ENCODE results near the gene SLC35B2.

The SLC35B2 gene

GRCh38 chr6:44285552-44286284 lies 28.4 kb upstream of the SLC35B2 start:
- DNase-seq: no peak

DNA sequence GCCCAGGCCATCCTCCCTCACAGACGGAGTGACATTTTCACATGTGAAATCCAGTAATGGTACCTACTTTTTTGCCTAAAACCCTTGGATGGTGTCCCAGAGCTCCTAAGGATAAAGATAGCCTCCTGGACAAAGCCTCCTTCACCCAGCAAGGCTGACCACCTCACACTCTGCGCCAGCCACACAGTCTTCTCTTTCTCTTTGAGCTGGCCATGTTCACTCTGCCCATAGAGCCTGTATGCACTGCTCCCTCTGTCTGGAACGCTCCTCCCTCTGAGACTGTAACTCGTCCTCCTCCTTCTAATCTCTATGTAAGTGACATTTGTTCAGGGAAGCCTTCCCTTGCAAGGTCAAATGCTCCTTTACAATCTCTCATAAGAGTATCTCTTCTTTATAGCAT lies 27.5 kb upstream of the SLC35B2 start:
- no peak for DNase-seq

- no peak for DNase-seq
These were observed 26.8 kb upstream of the SLC35B2 start for GRCh38 chr6:44284121-44284520.

DNA sequence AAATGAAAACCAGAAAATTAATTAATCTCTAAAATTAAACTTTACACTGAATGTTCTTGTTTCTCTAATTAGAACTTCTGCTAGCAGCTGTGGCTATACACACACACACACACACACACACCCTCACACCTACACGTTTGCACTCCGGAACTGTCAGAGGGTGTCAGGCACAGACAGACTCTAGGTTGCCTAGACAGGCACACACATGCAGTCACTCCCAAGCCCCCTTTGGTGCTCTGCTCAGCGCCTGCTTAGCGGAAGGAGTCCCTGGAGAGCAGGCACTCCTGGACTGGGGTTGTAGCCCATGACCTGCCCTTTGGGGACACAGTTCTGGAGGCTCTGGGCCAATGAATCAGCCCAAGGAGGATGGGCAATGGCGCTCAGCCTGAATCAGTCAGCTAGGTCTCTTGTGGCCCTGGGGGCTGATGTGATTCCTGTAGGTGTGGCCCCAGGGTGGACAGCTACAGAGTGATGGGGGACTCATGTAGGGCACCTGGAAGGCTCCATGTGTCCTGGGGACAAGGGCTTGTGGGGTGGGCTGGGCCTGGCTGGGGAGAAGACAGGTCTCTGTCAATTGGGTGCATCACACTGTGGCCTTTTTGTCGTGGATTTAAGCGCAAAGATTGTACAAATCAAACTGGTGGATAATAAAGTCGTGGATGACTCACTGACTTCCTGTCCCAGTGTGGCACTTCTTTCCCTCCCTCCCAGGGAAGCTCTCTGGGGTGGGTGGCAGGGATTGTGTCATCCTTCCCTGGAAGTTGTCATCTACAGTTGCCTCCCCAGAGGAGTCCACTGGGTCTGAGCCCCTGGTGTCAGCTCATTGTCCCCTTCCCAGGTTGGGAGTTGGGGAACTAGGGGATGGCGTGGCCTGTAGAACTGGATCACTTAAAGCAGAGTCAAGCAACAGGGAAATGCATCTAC lies 21.7 kb upstream of the SLC35B2 start:
- no peak for DNase-seq

DNA sequence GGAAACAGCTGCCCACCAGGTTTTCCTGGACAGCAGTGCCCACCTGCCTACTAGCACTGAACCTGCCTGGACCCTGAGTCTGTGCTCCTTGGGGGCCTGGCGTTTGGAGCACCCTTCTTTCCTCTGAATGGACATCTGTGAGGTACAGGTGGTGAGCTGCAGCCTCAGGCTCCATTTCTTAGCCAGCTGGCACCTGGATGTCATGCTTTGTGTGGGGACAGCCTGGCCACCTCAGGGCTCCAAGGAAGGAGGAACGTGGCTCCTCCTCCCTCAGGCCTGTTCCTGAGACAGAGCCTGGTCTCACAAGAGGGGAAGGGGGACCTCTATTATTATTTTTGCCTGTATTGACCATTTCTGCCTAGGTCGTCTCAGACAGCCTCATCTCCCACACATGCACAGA lies 21.0 kb upstream of the SLC35B2 start:
- DNase-seq: no peak

DNA sequence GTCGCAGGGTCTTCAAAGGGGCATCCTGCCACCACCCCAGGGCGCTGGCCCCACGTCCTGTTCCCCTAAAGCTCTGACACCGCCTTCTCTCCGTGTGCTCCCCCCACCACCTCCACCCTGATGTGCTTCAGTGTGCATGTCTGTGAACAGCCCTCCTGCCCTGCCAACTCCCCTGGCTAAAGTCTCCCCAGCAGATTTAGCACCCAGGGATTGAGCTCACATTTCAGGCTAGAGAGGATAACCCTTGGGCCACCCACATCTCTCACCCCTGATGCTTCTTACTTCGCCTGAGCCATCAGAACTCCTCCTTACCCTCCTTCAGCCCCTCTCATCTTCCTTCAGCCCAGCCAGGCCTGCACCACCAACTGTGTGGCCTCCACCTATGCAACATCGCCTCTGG lies 20.4 kb upstream of the SLC35B2 start:
- DNase-seq: no peak

DNA sequence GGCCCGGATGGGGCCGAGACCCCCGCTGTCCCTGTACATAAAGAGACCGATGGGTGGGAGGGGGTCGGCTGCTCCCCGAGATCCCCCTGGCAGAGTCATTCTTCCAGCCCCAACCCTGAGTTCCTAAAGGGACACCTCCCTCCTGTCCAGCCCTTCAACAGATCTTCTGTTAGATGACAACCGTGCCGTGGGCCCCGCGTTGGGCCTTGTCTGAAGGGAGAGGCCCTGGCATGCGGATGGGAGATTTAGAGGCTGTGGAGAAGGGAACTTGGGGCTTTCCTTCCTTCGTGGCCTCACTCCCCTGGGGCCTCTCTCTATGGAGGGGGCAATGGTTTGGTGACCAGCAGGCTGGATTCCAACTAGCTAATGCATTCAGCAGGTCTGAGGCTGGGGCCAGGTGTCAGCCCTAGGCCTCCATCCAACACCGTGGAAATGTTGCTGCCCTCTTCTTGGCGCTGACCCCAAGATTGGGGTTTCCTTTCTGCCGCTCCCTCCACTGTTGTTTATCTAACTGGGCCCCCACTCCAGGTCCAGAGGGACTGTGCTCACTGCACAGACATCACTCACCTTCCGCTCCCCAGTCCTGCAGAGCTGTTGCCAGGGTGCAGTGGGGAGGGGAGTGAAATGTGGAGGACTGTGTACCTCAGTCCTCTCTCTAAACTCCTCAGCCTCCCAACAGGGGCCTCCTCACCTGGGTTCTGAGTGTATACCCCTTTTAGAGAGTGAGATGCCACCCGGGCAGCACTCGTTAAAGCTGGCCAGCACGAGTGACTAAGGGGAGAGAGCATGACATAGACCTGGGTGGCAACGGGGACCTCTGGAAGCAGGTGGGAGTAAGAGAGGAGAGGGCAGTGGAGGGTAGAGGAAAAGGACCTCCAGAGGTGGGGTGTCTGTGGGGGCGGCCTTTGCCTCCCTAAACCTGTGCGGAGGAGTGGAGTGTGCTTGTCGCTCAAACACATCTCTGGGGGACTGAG lies 19.6 kb upstream of the SLC35B2 start:
- no peak for DNase-seq

- DNase-seq: no peak
These were observed 18.7 kb upstream of the SLC35B2 start for GRCh38 chr6:44275749-44276648.

DNA sequence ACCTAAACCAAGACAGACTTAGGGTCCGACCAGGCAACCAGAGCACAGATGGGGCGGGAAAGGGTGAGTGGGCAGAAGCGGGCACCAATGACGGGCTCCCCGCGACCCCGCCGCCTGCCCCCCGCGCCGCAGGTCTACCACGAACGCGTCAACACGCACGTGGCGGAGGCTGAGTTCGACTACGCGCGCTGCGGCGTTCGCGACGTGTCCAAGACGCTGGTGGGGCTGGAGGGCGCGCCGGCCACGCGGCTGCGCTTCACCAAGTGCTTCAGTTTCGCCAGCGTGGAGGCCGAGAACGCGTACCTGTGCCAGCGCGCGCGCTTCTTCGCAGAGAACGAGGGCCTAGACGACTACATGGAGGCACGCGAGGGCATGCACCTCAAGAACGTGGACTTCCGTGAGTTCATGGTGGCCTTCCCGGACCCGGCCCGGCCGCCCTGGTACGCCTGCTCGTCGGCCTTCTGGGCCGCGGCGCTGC lies 18.0 kb upstream of the SLC35B2 start:
- no peak for DNase-seq

GRCh38 chr6:44273617-44274016 lies 16.3 kb upstream of the SLC35B2 start:
- no peak for DNase-seq

DNA sequence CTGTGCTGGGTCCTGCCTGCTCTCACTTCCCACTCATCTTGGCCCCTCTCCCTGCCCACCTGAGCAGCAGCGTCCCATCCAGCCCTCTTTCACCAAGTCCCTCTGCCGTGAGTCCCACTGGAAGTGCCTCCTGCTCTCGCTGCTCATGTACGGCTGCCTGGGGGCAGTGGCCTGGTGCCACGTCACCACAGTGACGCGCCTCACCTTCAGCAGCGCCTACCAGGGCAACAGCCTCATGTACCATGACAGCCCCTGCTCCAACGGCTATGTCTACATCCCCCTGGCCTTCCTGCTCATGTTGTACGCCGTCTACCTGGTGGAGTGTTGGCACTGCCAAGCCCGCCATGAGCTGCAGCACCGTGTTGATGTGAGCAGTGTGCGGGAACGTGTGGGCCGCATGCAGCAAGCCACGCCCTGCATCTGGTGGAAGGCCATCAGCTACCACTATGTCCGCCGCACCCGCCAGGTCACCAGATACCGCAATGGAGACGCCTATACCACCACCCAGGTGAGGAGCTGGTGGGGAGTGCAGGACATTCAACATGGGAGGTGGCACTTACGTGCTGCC lies 15.8 kb upstream of the SLC35B2 start:
- DNase-seq: no peak

GRCh38 chr6:44272529-44272928 lies 15.2 kb upstream of the SLC35B2 start:
- no peak for DNase-seq

DNA sequence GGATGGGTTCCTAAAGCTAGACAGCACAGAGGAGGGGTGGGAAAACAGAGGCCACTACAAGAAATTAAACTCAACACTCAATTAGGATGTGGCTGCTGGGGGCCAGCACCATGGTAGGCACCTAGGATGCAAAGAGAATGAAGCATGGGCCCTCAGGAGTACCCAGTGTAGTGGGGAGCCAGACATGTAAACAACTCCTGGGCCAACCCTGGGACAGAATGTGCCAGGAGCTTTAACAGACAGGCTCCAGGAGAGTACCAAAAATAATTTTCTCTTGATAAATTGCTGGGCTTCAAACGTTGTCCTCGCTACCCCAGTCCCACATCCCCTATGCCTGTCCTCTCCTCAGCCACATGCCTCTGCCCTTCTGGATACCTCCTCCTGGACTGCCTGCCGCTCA lies 14.6 kb upstream of the SLC35B2 start:
- DNase-seq: no peak

DNA sequence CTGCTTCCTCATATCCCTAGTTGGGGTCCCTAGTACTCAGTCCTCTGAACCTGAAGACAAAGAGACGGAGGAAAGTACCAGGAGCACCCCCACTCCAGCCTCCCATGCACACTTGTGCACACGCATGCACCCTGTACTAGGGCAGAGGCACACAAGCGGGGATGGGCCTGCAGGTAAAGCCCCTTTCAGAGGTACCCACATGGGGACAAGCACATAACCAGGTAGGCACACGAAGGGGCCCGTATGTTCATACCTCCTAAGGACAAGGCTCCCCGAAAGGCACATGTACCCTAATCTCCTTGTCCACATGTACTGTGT lies 14.0 kb upstream of the SLC35B2 start:
- no peak for DNase-seq

- no peak for DNase-seq
These were observed 13.4 kb upstream of the SLC35B2 start for GRCh38 chr6:44270526-44271405.

- no peak for DNase-seq
These were observed 12.7 kb upstream of the SLC35B2 start, which contains the start of gene TMEM151B for GRCh38 chr6:44269921-44270525. TMEM151B (plus strand) TSS chr6:44270450; CDS start chr6:44270743, 293 bp downstream.

- DNase-seq: peak; percentile 46
These were observed 12.0 kb upstream of the SLC35B2 start for GRCh38 chr6:44269178-44269920.

- peak; percentile 69 for DNase-seq
These were observed 10.8 kb upstream of the SLC35B2 start for GRCh38 chr6:44268095-44268628.

DNA sequence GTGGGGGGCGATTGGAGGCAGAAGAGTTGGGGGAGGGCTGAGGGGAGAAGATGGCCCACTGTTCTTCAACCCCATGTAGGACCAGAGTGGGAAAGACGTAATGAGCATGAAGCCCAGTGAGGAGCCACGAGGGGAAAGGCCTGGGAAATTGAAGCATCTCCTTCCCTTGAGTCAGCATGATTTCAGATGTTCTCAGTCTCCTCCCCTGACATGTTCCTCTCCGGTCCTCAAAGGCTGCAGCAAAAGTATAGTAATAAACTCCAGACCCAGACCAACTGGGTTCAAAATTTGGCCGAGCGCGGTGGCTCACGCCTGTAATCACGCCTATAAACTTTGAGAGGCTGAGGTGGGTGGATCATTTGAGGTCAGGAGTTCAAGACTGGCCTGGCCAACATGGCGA lies 9.9 kb upstream of the SLC35B2 start:
- DNase-seq: no peak

Data from activated CD4-positive, alpha-beta T cell treated with anti-CD3 and anti-CD28 coated beads, Interleukin-2, amount 50 U/mL, for 16 hours (primary cell).